C4-2B (cell line): Measurements from ENCODE around the gene GRPEL2.

Experiments used
- CTCF ChIP-seq: fragments of 450-650 bp; conservative IDR thresholded peaks from 2 replicates; pipeline ENCODE4 v1.5.1; 2017; ENCODE audit warnings: mild to moderate bottlenecking
- ZFX ChIP-seq: fragments of 450-650 bp; IDR thresholded peaks from 2 replicates; pipeline ENCODE4 v1.6.1; 2017

GRCh38 chr5:149376104-149376503 is 30.8 kb downstream of the GRPEL2 start:
- TF ChIP-seq CTCF (no peak), ZFX (no peak)
